KMS-11 (cell line): ENCODE data around the gene SSBP3.
"Not testable (repeated sequence)": the region's sequence is repeated elsewhere in the genome, so short reads cannot be mapped to it uniquely, and the experiment has no call there.

Experiments used
- H2AFZ ChIP-seq: fragments of 200-600 bp; sonication (generic); 2 replicates; pipeline ENCODE4 v1.6.1; 2016; ENCODE audit warnings: antibody characterized with exemption, mixed run types, low read depth
- H3K27ac ChIP-seq: fragments of 200-600 bp; sonication (generic); 2 replicates; pipeline ENCODE4 v1.6.1; 2016; ENCODE audit warnings: mild to moderate bottlenecking, mixed run types
- H3K27me3 ChIP-seq: fragments of 200-600 bp; sonication (generic); 2 replicates; pipeline ENCODE4 v1.6.1; 2017; ENCODE audit warnings: mild to moderate bottlenecking, low read depth, mixed run types, moderate library complexity; ENCODE audit not compliant: insufficient read depth
- H3K36me3 ChIP-seq: fragments of 200-600 bp; sonication (generic); 2 replicates; pipeline ENCODE4 v1.6.1; 2017; ENCODE audit warnings: mild to moderate bottlenecking, mixed run types; ENCODE audit not compliant: insufficient read depth
- H3K4me1 ChIP-seq: fragments of 200-600 bp; sonication (generic); 2 replicates; pipeline ENCODE4 v1.6.1; 2016; ENCODE audit warnings: mild to moderate bottlenecking, low read depth, mixed run types; ENCODE audit not compliant: poor library complexity, severe bottlenecking
- H3K4me2 ChIP-seq: fragments of 200-600 bp; sonication (generic); 2 replicates; pipeline ENCODE4 v1.7.0; 2016; ENCODE audit warnings: mild to moderate bottlenecking, mixed run types
- H3K4me3 ChIP-seq: fragments of 200-600 bp; sonication (generic); IDR thresholded peaks from 2 replicates; pipeline ENCODE4 v1.6.1; 2017; ENCODE audit warnings: low read depth, low read length, mixed read lengths; ENCODE audit not compliant: insufficient read depth
- H3K79me2 ChIP-seq: fragments of 200-600 bp; sonication (generic); 2 replicates; pipeline ENCODE4 v1.6.1; 2016; ENCODE audit warnings: low read depth, mixed run types; ENCODE audit not compliant: insufficient read depth
- H3K9ac ChIP-seq: fragments of 200-600 bp; sonication (generic); 2 replicates; pipeline ENCODE4 v1.6.1; 2016; ENCODE audit warnings: mild to moderate bottlenecking, mixed run types
- H4K20me1 ChIP-seq: fragments of 200-600 bp; sonication (generic); 2 replicates; pipeline ENCODE4 v1.6.1; 2016; ENCODE audit warnings: mild to moderate bottlenecking, mixed run types; ENCODE audit not compliant: insufficient read depth
- TF ChIP-seq, protein P1 (sequence below): fragments of 200-600 bp; sonication (generic); conservative IDR thresholded peaks from 2 replicates; pipeline ENCODE4 v1.6.1; 2017; ENCODE audit warnings: low read depth, mild to moderate bottlenecking, antibody characterized with exemption, low read length, moderate library complexity, mixed read lengths

SSBP3 gene

DNA sequence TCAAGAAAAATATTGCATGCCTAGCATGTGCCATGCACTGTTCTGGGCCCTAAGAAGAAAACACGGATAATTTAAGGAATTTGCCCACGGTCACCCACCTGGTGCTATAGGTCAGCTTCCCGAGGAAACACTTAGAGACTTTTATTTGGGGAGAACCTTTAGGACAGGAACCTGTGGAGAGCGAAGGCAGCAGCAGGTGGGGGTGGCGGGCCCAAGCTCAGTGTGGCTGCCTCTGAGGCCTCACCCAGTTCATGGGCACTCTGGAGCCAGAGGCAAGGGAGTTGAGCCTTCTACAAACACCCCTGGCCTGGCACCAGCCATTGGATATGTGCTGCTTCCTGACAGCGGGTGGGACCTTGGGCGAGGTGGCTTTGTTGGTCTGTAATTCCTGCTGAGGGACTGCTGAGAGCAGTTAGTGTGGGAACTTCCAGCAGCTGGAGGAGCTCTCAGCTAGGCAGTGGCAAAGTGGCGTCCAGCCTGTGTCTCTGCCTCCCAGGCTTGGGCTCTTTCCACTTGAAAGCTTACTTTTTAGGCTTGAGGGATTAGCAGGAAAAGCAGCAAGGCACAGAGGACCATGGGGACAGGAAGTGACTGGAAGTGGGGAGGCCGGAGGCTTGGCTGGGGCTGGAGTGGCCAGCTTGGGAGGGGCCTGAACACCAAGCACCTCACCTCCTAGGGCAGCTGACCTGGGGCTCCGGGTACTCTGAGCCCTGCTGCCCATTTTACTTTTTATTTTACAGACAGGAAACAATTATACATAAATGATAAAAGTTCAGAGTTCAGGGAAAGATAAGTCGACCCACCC is 187.1 kb downstream of the SSBP3 start:
- Histone ChIP-seq H3K4me2 (no peak overlapping the region), H3K36me3 (no peaks in the 10 kb centered on the region; the same call in 1 of the 2 replicates), H3K27ac (no peak overlapping the region)

DNA sequence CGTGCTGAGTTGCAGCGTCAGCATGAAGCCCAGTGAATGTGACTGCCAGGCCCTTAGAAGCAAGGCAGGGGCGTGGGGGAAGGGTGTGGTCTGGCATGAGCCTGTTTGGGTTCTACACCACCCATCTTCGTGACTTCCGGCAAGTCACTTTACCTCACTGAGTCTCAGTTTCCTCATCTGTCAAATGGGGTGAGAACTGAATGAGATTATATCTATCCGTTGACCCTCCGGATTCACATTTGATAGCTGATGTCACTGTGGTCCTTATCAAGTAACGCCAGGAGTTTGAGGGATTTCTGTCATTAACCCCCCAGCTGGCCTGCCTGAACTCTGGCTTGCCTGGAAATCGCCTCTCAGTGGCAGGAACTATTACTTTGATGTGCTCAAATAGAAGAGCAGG is 190.7 kb downstream of the SSBP3 start:
- Histone ChIP-seq H3K4me1 (no peaks in the 10 kb centered on the region), H2AFZ (no peak overlapping the region), H3K4me3 (no peak overlapping the region), H3K36me3 (peaks cover 1% of the 10 kb centered on the region; the same call in 1 of the 2 replicates), H3K79me2 (no peaks in the 10 kb centered on the region), H4K20me1 (no peaks in the 10 kb centered on the region), H3K9ac (no peak overlapping the region), H3K4me2 (no peak overlapping the region), H3K27ac (no peak overlapping the region), H3K27me3 (no peaks in the 10 kb centered on the region)
- TF ChIP-seq, protein P1, sequence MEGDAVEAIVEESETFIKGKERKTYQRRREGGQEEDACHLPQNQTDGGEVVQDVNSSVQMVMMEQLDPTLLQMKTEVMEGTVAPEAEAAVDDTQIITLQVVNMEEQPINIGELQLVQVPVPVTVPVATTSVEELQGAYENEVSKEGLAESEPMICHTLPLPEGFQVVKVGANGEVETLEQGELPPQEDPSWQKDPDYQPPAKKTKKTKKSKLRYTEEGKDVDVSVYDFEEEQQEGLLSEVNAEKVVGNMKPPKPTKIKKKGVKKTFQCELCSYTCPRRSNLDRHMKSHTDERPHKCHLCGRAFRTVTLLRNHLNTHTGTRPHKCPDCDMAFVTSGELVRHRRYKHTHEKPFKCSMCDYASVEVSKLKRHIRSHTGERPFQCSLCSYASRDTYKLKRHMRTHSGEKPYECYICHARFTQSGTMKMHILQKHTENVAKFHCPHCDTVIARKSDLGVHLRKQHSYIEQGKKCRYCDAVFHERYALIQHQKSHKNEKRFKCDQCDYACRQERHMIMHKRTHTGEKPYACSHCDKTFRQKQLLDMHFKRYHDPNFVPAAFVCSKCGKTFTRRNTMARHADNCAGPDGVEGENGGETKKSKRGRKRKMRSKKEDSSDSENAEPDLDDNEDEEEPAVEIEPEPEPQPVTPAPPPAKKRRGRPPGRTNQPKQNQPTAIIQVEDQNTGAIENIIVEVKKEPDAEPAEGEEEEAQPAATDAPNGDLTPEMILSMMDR: no peak

More for the DNA sequence above, 187.1 kb downstream of the SSBP3 start:
- no peak overlapping the region for H2AFZ ChIP-seq
- H4K20me1 ChIP-seq: no peaks in the 10 kb centered on the region
- no peak overlapping the region for H3K9ac ChIP-seq
- no peaks in the 10 kb centered on the region for H3K4me1 ChIP-seq
- TF ChIP-seq, protein P1: no peak
- H3K4me3 ChIP-seq: no peak overlapping the region
- no peaks in the 10 kb centered on the region for H3K27me3 ChIP-seq
- H3K79me2 ChIP-seq: no peaks in the 10 kb centered on the region

DNA sequence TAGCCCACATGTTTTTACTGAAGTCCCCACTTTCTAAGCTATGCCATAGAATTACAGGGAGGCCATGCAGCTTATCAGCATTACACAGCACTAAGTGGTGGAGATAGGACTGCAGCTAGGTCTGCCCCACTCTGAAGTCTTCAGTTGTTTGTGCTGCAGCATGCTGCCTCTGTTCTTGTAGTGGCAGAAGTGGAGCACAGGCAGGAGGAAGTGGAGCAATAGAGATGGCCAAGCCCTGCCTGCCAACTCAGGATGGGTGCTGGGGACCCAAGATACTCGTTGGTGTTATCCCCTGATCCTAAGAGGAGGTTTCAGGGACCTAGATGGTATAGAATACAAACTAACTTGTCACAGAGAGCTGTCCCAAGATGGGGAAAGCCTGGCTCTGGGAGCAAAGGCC is 193.3 kb downstream of the SSBP3 start:
- Histone ChIP-seq H2AFZ (no peak overlapping the region), H4K20me1 (no peaks in the 10 kb centered on the region), H3K9ac (no peak overlapping the region), H3K4me3 (no peak overlapping the region), H3K79me2 (no peaks in the 10 kb centered on the region), H3K36me3 (peaks cover 10% of the 10 kb centered on the region; the same call in 1 of the 2 replicates), H3K27me3 (no peaks in the 10 kb centered on the region), H3K27ac (no peak overlapping the region), H3K4me2 (no peak overlapping the region), H3K4me1 (no peaks in the 10 kb centered on the region)
- TF ChIP-seq, protein P1: no peak

DNA sequence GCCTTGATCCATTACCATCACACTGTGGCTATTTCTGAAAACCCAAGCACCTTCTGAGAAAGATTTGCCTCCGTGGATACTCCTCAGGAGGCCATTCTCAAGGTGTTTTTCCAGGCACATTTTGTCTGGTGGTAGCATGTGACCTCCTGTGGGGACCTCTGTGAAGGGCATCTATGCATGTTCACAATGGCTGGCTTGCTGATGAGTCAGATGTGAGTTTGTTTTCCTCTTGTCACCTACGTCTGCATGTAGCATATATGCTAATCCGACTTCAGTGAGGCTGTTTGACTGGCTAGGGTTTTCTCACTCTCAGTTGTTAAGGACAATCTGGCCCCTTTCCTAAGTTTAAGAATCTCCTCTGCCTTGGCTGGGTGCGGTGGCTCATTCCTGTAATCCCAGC is 198.3 kb downstream of the SSBP3 start:
- not testable (repeated sequence) for H3K4me1 ChIP-seq, H3K27ac ChIP-seq, H3K4me2 ChIP-seq, H4K20me1 ChIP-seq, H2AFZ ChIP-seq, H3K4me3 ChIP-seq, H3K27me3 ChIP-seq, H3K9ac ChIP-seq, H3K79me2 ChIP-seq
- peaks cover 15% of the 10 kb centered on the region; the same call in 1 of the 2 replicates for H3K36me3 ChIP-seq

DNA sequence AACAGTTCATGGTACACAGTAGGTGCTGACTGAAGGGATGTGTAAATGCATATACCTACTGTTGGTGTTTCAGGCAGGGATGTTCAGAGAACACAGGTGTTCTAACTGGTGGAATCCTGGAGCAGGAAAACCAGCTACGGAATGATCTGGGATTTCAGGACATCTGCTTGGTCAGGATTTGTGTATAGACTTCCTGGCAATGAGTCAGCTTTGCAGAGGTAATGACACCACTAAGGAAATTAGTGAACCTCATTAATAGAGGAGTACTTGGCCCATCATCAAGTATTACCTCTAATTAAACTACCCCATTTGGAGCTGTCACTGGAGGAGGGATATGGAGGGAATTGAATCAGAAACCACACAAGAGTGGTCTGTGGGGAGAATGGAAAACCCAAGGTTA is 198.9 kb downstream of the SSBP3 start:
- TF ChIP-seq, protein P1: no peak

More for the DNA sequence above, 198.9 kb downstream of the SSBP3 start:
- Histone ChIP-seq H2AFZ (no peak overlapping the region), H3K36me3 (peaks cover 17% of the 10 kb centered on the region; the same call in 1 of the 2 replicates), H3K27me3 (no peaks in the 10 kb centered on the region), H3K27ac (no peak overlapping the region), H4K20me1 (no peaks in the 10 kb centered on the region), H3K9ac (no peak overlapping the region), H3K79me2 (peaks cover 10% of the 10 kb centered on the region; the same call in 1 of the 2 replicates), H3K4me2 (no peak overlapping the region), H3K4me3 (no peak overlapping the region), H3K4me1 (peaks cover 8% of the 10 kb centered on the region)
